HG03439 (cell line): ENCODE data around the gene SGCG.
"Not testable (repeated sequence)": the region's sequence is repeated elsewhere in the genome, so short reads cannot be mapped to it uniquely, and the experiment has no call there.

Source experiments
- ATAC-seq: cut with Tn5 transposase; IDR thresholded peaks from one replicate; pipeline ENCODE4 v1.9.1; 2021; ENCODE audit warnings: mild to moderate bottlenecking, moderate library complexity; ENCODE audit not compliant: unreplicated experiment

Gene SGCG

DNA sequence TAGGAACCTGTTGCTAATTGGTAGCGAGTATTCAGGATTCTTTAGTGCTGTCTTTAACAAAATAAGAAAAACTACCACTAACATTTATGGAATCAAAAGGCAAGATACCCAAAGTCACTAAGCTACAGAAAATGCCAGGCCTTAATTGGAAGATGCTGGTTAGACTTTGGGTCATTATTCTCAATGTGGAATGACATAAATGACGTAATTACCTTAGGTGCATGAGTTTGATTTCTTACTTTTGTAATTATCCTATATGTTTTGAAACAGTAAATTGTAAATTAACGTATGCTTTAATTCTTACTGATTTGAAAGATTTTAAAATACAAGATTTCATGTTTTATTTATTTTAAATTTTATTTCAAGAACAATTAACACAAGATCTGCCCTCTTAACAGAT is 25.0 kb downstream of the SGCG start:
- no peak for ATAC-seq

GRCh38 chr13:23212671-23213070 is 31.9 kb downstream of the SGCG start:
- no peak for ATAC-seq

DNA sequence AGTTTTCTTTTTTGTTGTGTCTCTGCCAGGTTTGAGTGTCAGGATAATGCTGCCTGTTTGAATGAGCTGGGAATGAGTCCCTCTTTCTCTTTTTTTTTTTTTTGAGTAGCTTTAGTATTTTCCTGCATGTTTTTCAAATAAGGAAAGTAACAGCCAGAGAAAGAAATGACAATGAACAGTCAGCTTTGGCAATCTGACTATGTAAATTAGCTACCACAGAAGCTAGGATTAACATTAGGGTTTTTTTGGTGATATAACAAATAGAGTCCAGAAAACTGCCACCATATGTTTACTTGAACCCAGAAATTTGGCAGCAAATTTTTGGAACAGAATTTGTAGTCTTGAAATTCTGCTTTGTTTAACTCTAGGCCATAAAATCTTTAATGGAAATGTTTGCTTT is 50.5 kb downstream of the SGCG start:
- no peak for ATAC-seq

DNA sequence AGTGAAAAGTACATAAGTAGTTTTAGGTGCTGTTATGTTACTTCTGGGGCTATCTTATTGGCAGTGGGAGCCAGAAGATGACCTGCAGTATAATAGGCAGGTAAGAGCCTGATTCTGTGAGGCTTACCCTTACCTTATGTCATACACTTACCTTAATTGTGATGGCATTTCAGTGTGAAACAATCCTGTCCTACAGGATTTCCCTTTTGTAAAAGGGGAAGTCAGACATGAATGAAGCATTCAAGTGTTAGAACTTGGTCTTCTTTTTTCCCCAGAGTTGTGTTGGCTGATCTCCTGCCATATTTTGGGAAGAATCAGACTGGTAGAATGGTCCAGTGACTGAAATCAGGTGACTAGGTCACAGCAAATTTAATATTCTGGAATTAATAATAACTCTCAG is 55.2 kb downstream of the SGCG start:
- ATAC-seq: no peak

DNA sequence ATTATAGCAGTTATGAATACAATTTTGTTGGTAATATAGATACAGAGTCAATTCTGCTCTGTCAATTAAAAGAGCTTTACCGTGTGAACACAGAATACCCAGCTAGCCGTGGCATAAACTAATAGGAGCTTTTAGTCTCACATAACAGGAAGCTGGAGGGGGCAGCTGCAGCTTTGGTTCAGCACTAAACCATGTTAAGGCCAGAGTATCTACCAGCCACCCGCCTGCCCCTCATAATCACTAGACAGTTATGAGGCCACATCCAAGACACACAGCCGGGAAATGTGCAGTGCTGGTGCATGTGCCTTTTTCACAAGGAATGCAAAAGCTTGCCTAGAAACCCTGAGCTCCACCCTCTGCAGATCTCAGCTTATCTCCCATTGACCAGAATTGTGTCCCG is 62.3 kb downstream of the SGCG start:
- ATAC-seq: no peak

GRCh38 chr13:23248410-23248809 is 67.6 kb downstream of the SGCG start:
- not testable (repeated sequence) for ATAC-seq

GRCh38 chr13:23254506-23254905 is 73.7 kb downstream of the SGCG start:
- no peak for ATAC-seq

GRCh38 chr13:23267571-23267970 is 86.8 kb downstream of the SGCG start:
- no peak for ATAC-seq

DNA sequence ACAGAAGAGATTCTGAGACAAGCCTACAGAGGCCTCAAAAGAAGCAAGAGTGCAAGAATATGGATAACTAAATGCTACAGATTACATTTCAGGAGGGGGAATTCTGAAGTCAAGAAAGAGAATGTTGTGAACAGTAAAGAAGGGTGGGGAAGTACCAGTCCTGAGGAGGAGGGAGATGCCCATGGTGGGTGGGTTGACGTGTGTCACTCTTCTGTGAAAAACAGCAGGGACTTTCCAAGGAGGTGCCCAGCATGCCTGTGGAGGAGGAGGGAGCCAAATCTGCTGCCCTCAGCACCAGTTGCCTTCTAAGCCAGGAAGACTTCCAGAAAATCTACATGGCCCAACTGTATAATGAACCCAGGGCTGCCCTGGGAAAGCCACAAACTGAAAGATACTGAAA is 87.7 kb downstream of the SGCG start:
- ATAC-seq: peak; percentile 74

GRCh38 chr13:23271331-23271730 is 90.6 kb downstream of the SGCG start:
- no peak for ATAC-seq

GRCh38 chr13:23273498-23273897 is 92.7 kb downstream of the SGCG start:
- no peak for ATAC-seq

- no peak for ATAC-seq
Observed at GRCh38 chr13:23279321-23279720, 98.5 kb downstream of the SGCG start.

DNA sequence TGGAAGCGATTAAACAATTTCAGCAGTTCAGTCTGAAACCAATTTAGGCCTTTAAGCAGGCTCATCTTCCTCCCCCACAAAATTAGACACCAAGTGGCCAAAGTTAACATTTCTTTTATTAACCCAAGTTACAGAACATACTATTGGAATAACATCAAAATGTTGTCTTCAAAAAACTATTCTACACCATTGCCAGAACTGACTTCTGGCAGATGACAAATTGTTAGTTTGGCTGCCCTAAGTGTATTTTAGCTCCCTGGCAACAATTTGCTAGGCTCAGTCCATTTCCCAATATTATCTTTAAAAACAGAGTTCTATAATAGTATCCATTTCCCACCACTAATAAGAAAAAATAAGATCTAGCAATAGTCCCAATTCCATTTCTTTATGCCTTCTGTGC is 107.8 kb downstream of the SGCG start:
- ATAC-seq: no peak

- no peak for ATAC-seq
Observed at GRCh38 chr13:23288995-23289394, 108.2 kb downstream of the SGCG start.

DNA sequence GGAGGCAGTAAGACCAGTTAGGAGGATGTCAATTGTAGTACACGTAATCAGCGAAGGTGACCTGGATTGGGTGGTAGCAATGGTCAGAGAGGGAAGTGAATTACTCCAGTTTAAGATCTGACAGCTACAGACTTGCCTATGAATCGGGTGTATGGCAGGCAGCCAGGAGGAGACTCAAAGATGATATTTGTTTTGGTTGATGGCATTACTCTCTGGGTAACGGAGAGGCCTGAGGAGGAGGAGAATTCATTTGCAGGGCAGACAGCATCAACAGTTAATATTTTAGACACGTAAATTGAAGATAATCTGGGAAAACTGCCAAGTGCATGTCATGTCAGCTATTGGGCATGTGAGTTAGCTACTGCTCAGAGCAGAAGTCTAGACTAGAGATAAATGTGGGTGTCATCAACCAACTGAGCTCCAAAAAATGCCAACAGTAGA is 109.2 kb downstream of the SGCG start:
- no peak for ATAC-seq

DNA sequence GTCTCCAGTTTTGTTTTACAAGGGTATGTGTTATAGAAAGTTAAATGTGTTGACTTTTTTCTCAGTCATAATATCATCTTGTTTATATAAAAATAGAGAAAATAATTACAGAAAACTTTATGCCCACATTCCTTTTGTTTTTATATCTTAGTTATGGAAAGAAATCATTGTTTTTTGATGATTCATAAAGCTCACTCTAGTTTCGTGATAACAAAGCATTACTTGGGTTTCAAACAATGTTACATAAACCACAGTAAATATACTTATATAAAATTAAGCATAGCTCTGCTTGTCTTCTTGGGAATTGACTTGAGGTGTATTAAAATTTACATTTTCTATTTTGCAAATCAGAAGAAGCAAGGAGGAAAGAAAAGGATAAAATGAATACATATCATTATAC is 111.8 kb downstream of the SGCG start:
- ATAC-seq: no peak

DNA sequence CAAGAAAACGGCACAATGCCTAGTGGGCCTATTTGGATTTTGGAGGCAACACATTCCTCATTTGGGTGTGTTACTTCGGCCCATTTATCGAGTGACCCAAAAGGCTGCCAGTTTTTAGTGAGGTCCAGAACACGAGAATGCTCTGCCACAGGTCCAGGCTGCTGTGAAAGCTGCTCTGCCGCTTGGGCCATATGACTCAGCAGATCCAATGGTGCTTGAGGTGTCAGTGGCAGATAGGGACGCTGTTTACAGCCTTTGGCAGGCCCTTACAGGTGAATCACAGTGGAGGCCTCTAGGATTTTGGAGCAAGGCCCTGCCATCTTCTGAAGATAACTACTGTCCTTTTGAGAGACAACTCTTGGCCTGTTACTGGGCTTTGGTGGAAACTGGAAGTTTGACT is 134.1 kb downstream of the SGCG start:
- ATAC-seq: not testable (repeated sequence)

- no peak for ATAC-seq
Observed at GRCh38 chr13:23319883-23320224, 139.1 kb downstream of the SGCG start.

DNA sequence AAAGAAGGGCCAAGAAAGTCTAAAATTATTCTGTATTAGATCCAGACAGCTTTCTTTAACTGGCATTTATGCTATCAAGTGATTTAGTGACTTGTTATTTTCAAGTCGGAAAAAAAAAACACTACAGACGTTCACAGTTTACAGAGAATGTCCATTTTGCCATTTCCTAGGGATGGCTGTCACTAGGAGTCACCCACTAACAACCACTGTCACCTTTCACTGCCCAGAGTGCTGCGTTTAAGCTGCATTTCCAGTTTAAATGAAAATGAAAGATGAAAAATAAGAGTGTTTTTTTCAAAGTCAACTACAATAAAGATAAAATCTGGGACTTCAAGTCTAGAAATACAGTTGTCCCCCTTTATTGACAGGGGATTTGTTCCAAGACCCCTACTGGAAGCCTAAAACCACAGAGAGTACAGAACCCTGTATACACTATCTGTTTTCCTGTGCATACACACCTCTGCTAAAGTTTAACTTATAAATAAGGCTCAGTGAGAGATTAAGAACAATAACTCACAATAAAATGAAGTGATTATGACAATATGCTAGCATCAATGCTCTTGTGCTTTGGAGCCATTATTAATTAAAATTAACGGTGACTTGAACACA is 140.3 kb downstream of the SGCG start:
- ATAC-seq: peak; percentile 16

GRCh38 chr13:23321535-23322241 is 140.9 kb downstream of the SGCG start:
- peak; percentile 77 for ATAC-seq

GRCh38 chr13:23322353-23323336 is 141.9 kb downstream of the SGCG start:
- ATAC-seq: no peak
